B cell (primary cell): ENCODE results near the gene CELF2. TPM values are rescaled to one million over a fixed set of nuclear protein-coding genes. Genes with fewer than 3 reads are reported as not detected.

ENCODE experiments used
- ATAC-seq: fragments of 200-7000 bp; cut with Tn5 transposase; one replicate; pipeline ENCODE4 v1.10.0; 2021; ENCODE audit warnings: low read depth, mild to moderate bottlenecking, moderate number of reproducible peaks, moderate library complexity
- CTCF ChIA-PET: fragments of 350-600 bp; sonication (Branson Sonifier 250); formaldehyde crosslinking; loops from one replicate; lab custom pipeline; 2021; ENCODE audit warnings: antibody characterized with exemption, inconsistent platforms; lab: Charles Lee
- POLR2A ChIA-PET: fragments of 350-600 bp; sonication (Branson Sonifier 250); formaldehyde crosslinking; loops from one replicate; lab custom pipeline; 2021; ENCODE audit warnings: antibody characterized with exemption; lab: Charles Lee
- DNase-seq: peaks from one replicate; pipeline ENCODE4 v3.0.0; 2013
- H2AFZ ChIP-seq: 2 replicates; pipeline ENCODE4 v1.6.1; 2012; ENCODE audit warnings: mild to moderate bottlenecking, low read depth, low read length; ENCODE audit not compliant: insufficient read depth, poor library complexity, severe bottlenecking
- H3K27ac ChIP-seq, 2 donors: 1 replicate in 1 of 2; 2 replicates in 1 of 2; pipeline ENCODE4 v1.5.1; 2012 to 2013; ENCODE audit warnings: low read length in 2 of 2, mild to moderate bottlenecking in 2 of 2, moderate library complexity in 1 of 2
- H3K27me3 ChIP-seq, 4 experiments: fragments of 200-600 bp in 1 of 4; sonication (generic) in 1 of 4; replicated peaks in 1 of 4; 1 replicate in 2 of 4; 2 replicates in 2 of 4; pipeline versions ENCODE4 v1.6.1 to v1.7.0; 2013 to 2016; ENCODE audit warnings: low read length in 3 of 4, mild to moderate bottlenecking in 2 of 4, mixed read lengths in 1 of 4, moderate library complexity in 1 of 4; ENCODE audit not compliant: insufficient read depth in 4 of 4, control insufficient read depth in 3 of 4; ENCODE audit errors: control extremely low read depth in 1 of 4
- H3K36me3 ChIP-seq, 2 experiments: replicated peaks in 1 of 2; 1 replicate in 1 of 2; 2 replicates in 1 of 2; pipeline versions ENCODE4 v1.6.1 to v1.7.1; 2013; ENCODE audit warnings: low read length in 1 of 2; ENCODE audit not compliant: insufficient read depth in 2 of 2, control insufficient read depth in 1 of 2; ENCODE audit errors: control extremely low read depth in 1 of 2, extremely low read depth in 1 of 2
- H3K4me1 ChIP-seq, 2 donors: fragments of 200-600 bp in 1 of 2; sonication (generic) in 1 of 2; 1 replicate in 1 of 2; 2 replicates in 1 of 2; pipeline versions ENCODE4 v1.5.1 to v1.6.1; 2013 to 2017; ENCODE audit warnings: low read length in 2 of 2; ENCODE audit not compliant: control insufficient read depth in 2 of 2, insufficient read depth in 2 of 2
- H3K4me2 ChIP-seq: replicated peaks from 2 replicates; pipeline ENCODE3; 2012; ENCODE audit warnings: mild to moderate bottlenecking, low read depth, low read length; ENCODE audit not compliant: poor library complexity, severe bottlenecking
- H3K4me3 ChIP-seq, 5 experiments: fragments of 200-600 bp in 1 of 5; sonication (generic) in 1 of 5; 1 replicate in 3 of 5; 2 replicates in 2 of 5; pipeline versions ENCODE4 v1.5.1 to v1.7.0; 2011 to 2016; ENCODE audit warnings: low read length in 4 of 5, mild to moderate bottlenecking in 4 of 5, low read depth in 2 of 5, control low read depth in 1 of 5, moderate library complexity in 1 of 5; ENCODE audit not compliant: insufficient read depth in 1 of 5; ENCODE audit errors: control extremely low read depth in 1 of 5, extremely low read depth in 1 of 5
- H3K79me2 ChIP-seq: fragments of 200-600 bp; sonication (generic); one replicate; pipeline ENCODE4 v1.6.0; 2016; ENCODE audit warnings: low read length; ENCODE audit not compliant: control insufficient read depth, insufficient read depth
- H3K9ac ChIP-seq: fragments of 200-600 bp; sonication (generic); 2 replicates; pipeline ENCODE4 v1.6.1; 2017; ENCODE audit warnings: mild to moderate bottlenecking, low read length, moderate library complexity
- H3K9me3 ChIP-seq, 3 donors: one replicate each; pipeline versions ENCODE4 v1.6.1 to v1.7.1; 2013; ENCODE audit warnings: low read length in 2 of 3; ENCODE audit not compliant: control insufficient read depth in 2 of 3, insufficient read depth in 1 of 3; ENCODE audit errors: control extremely low read depth in 1 of 3
- H4K20me1 ChIP-seq: 2 replicates; pipeline ENCODE4 v1.6.0; 2012; ENCODE audit warnings: mild to moderate bottlenecking, low read length; ENCODE audit not compliant: insufficient read depth, control insufficient read depth, poor library complexity, severe bottlenecking
- H3K27ac Mint-ChIP-seq: one replicate; pipeline ENCODE4 v1.8.0; 2021; ENCODE audit warnings: mixed read lengths
- H3K27me3 Mint-ChIP-seq: one replicate; pipeline ENCODE4 v1.8.0; 2021; ENCODE audit warnings: mixed read lengths
- H3K4me1 Mint-ChIP-seq: one replicate; pipeline ENCODE4 v1.8.0; 2021; ENCODE audit warnings: mixed read lengths
- H3K4me3 Mint-ChIP-seq: one replicate; pipeline ENCODE4 v1.8.0; 2021; ENCODE audit warnings: mixed read lengths
- H3K9me3 Mint-ChIP-seq: one replicate; pipeline ENCODE4 v1.8.0; 2022; ENCODE audit warnings: mixed read lengths; ENCODE audit not compliant: insufficient read depth
- CTCF ChIP-seq: fragments of 200-600 bp; IDR thresholded peaks from one replicate; pipeline ENCODE4 v1.8.0; 2022; ENCODE audit warnings: antibody characterized with exemption, mild to moderate bottlenecking
- EZH2 ChIP-seq: IDR thresholded peaks from 2 replicates; pipeline ENCODE4 v1.6.1; 2012; ENCODE audit warnings: borderline replicate concordance, low read depth, mild to moderate bottlenecking, moderate library complexity, low read length; ENCODE audit not compliant: insufficient read depth, poor library complexity, severe bottlenecking
- whole genome bisulfite sequencing: methylation state at CpG from one replicate; pipeline ENCODE4 v1.1.5; 2013; ENCODE audit warnings: missing lambda C conversion rate; ENCODE audit not compliant: insufficient coverage; 5-methylcytosine and 5-hydroxymethylcytosine counted together
- intact Hi-C: fragments of 100-400 bp; cut with micrococcal nuclease; formaldehyde crosslinking; loops from one replicate; pipeline ENCODE4 v1.10.0; 2022
- polyA plus RNA-seq: library from polyadenylated mRNA; depleted of rRNA; stranded (reverse); fragments of >200 nt; gene quantifications from 2 replicates; pipeline ENCODE4 v1.2.3, GENCODE V29; 2012
- total RNA-seq, 2 donors: library from RNA; stranded (reverse); fragments of 120-200 nt in 1 of 2; gene quantifications; 1 replicate in 1 of 2; 2 replicates in 1 of 2; pipeline versions ENCODE4 v1.2.3 to v1.2.4, GENCODE V29; 2013 to 2022

The CELF2 gene
- total and polyA plus RNA-seq, 2 donors (not counting 1 experiment from before 2014, with no cell fraction given): 59.5 to 112 TPM

DNA sequence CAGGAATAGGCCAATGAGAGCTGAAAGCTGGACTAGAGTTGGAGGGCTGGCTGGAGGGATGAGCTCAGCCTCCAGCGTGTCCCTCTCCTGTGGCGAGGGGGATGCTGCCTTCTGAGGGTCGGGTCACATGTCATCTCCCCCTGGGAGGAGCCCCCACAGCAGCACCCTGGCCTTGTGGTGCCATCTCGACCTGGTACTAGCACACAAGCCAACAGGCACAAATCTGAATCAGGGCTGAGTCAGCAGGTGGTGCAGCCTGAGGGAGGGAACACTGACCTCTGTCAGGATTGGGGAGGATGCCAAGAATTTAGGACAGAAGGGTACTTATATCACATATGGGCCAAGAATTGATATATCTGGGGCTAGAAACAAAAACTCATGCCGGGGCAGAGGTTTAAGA, 280.4 kb downstream of the CELF2 start:
- Mint-ChIP-seq H3K4me3 (no peak overlapping the region), H3K27ac (no peak overlapping the region), H3K27me3 (no peaks in the 10 kb centered on the region), H3K4me1 (no peaks in the 10 kb centered on the region), H3K9me3 (no peaks in the 10 kb centered on the region)
- H2AFZ ChIP-seq: no peak overlapping the region
- peaks cover 43% of the 10 kb centered on the region for H3K79me2 ChIP-seq
- DNase-seq (no peak), ATAC-seq (no peak)
- TF ChIP-seq CTCF (no peak), EZH2 (no peak)
- no peak overlapping the region for H3K9ac ChIP-seq
- POLR2A ChIA-PET: no interaction called here
- CTCF ChIA-PET: no interaction called here
- H3K4me1 ChIP-seq: no peaks in the 10 kb centered on the region
- intact Hi-C loops: no loop called here
- WGBS: 92% methylated on average over 3 of the region's 5 CpGs
- H3K4me3 ChIP-seq: no peak overlapping the region
- no peak overlapping the region for H3K27ac ChIP-seq
- peaks cover 0 to 3% (median 0%) of the 10 kb centered on the region in 3 donors for H3K9me3 ChIP-seq
- H3K4me2 ChIP-seq: no peak overlapping the region
- peaks cover 23 to 93% of the 10 kb centered on the region in 2 experiments for H3K36me3 ChIP-seq
- no peaks in the 10 kb centered on the region for H3K27me3 ChIP-seq
- peaks cover 81% of the 10 kb centered on the region for H4K20me1 ChIP-seq

GRCh38 chr10:11299125-11299524, 281.5 kb downstream of the CELF2 start:
- H3K79me2 ChIP-seq: peaks cover 48% of the 10 kb centered on the region
- intact Hi-C loops: no loop called here
- CTCF ChIA-PET: interaction anchor here (0.6 to 0.7 kb wide), 3 partner anchors 13 to 189 kb away, joined by 3 read pairs; no protein-coding TSS in a partner anchor

More at GRCh38 chr10:11299125-11299524, 281.5 kb downstream of the CELF2 start:
- Histone ChIP-seq H3K27me3 (no peaks in the 10 kb centered on the region), H3K4me3 (no peak overlapping the region), H3K9me3 (peaks cover 0 to 3% (median 0%) of the 10 kb centered on the region in 3 donors), H3K9ac (no peak overlapping the region), H4K20me1 (peaks cover 84% of the 10 kb centered on the region), H2AFZ (no peak overlapping the region), H3K36me3 (peaks cover 30 to 93% of the 10 kb centered on the region in 2 experiments), H3K27ac (no peak overlapping the region), H3K4me1 (no peaks in the 10 kb centered on the region), H3K4me2 (no peak overlapping the region)
- TF ChIP-seq CTCF: no peak
- TF ChIP-seq EZH2: no peak
- ATAC-seq (no peak), DNase-seq (no peak)
- Mint-ChIP-seq H3K27ac (no peak overlapping the region), H3K4me1 (no peaks in the 10 kb centered on the region), H3K9me3 (no peaks in the 10 kb centered on the region), H3K27me3 (no peaks in the 10 kb centered on the region), H3K4me3 (no peak overlapping the region)
- POLR2A ChIA-PET: no interaction called here
- WGBS: 89% methylated on average over 11 of the region's 11 CpGs
